ENCODE results near the gene SGMS2. TPM values are rescaled to one million over a fixed set of nuclear protein-coding genes. Genes with fewer than 3 reads are reported as not detected.

Gene SGMS2
- total and polyA plus RNA-seq, 4 donors: 10.0 to 124 (median 46.4) TPM

- Histone ChIP-seq H3K4me1 (ENCODE audit: control insufficient read depth in 5 of 5, insufficient read depth in 5 of 5, low read length in 5 of 5) (peaks cover 0 to 3% (median 0%) of the 10 kb centered on the region in 5 donors), H3K9me3 (ENCODE audit: control insufficient read depth in 4 of 4, insufficient read depth in 3 of 4, low read length in 3 of 4) (no peaks in the 10 kb centered on the region), H3K36me3 (ENCODE audit: control insufficient read depth in 4 of 4, insufficient read depth in 4 of 4, low read length in 4 of 4) (peaks cover 0 to 27% (median 2%) of the 10 kb centered on the region in 4 donors), H3K27me3 (ENCODE audit: control insufficient read depth in 3 of 3, insufficient read depth in 3 of 3, low read length in 2 of 3) (no peaks in the 10 kb centered on the region), H3K27ac (ENCODE audit: low read depth in 1 of 2, low read length in 1 of 2) (no peak overlapping the region), H3K9ac (ENCODE audit: insufficient read depth in 1 of 2, low read length in 2 of 2) (no peak overlapping the region), H3K4me3 (no peak overlapping the region)
- no peak for DNase-seq
- ATAC-seq (ENCODE audit: insufficient read depth, low FRiP score): no peak
- WGBS, 2 donors: 96 to 98% methylated on average over 4 of the region's 4 CpGs
- TF ChIP-seq CTCF (IDR thresholded peaks at IDR 0.05; ENCODE audit: control extremely low read depth, extremely low read depth): no peak
Measured at GRCh38 chr4:107906458-107907100, 81.8 kb downstream of the SGMS2 start.

- 92 to 94% methylated on average over 7 of the region's 7 CpGs for WGBS, 2 donors
- Histone ChIP-seq H3K36me3 (ENCODE audit: control insufficient read depth in 4 of 4, insufficient read depth in 4 of 4, low read length in 4 of 4) (peaks cover 0 to 23% (median 2%) of the 10 kb centered on the region in 4 donors), H3K27me3 (ENCODE audit: control insufficient read depth in 3 of 3, insufficient read depth in 3 of 3, low read length in 2 of 3) (no peaks in the 10 kb centered on the region), H3K9ac (ENCODE audit: insufficient read depth in 1 of 2, low read length in 2 of 2) (no peak overlapping the region), H3K9me3 (ENCODE audit: control insufficient read depth in 4 of 4, insufficient read depth in 3 of 4, low read length in 3 of 4) (no peaks in the 10 kb centered on the region), H3K4me3 (no peak overlapping the region), H3K4me1 (ENCODE audit: control insufficient read depth in 5 of 5, insufficient read depth in 5 of 5, low read length in 5 of 5) (peaks cover 0 to under 1% (median 0%) of the 10 kb centered on the region in 5 donors), H3K27ac (ENCODE audit: low read depth in 1 of 2, low read length in 1 of 2) (no peak overlapping the region)
- DNase-seq (no peak), ATAC-seq (ENCODE audit: insufficient read depth, low FRiP score) (no peak)
- no peak for TF ChIP-seq CTCF (IDR thresholded peaks at IDR 0.05; ENCODE audit: control extremely low read depth, extremely low read depth)
Measured at GRCh38 chr4:107908377-107908776, 83.6 kb downstream of the SGMS2 start.

GRCh38 chr4:107913283-107913899 lies 88.7 kb downstream of the SGMS2 start:
- DNase-seq (peak in 2 of 3 donors; percentile 81 to 85), ATAC-seq (ENCODE audit: insufficient read depth, low FRiP score) (peak; percentile 83)
- no peaks in the 10 kb centered on the region for H3K27me3 ChIP-seq (ENCODE audit: control insufficient read depth in 3 of 3, insufficient read depth in 3 of 3, low read length in 2 of 3)
- 18 to 30% methylated on average over 2 of the region's 2 CpGs for WGBS, 2 donors
- H3K9me3 ChIP-seq (ENCODE audit: control insufficient read depth in 4 of 4, insufficient read depth in 3 of 4, low read length in 3 of 4): no peaks in the 10 kb centered on the region
- peak overlapping the region in 1 of 2 donors; percentile 2 for H3K9ac ChIP-seq (ENCODE audit: insufficient read depth in 1 of 2, low read length in 2 of 2)
- H3K27ac ChIP-seq (ENCODE audit: low read depth in 1 of 2, low read length in 1 of 2): no peak overlapping the region
- peak; percentile 74 for TF ChIP-seq CTCF (IDR thresholded peaks at IDR 0.05; ENCODE audit: control extremely low read depth, extremely low read depth)
- peaks cover 0 to 23% (median 2%) of the 10 kb centered on the region in 4 donors for H3K36me3 ChIP-seq (ENCODE audit: control insufficient read depth in 4 of 4, insufficient read depth in 4 of 4, low read length in 4 of 4)
- no peak overlapping the region for H3K4me3 ChIP-seq
- H3K4me1 ChIP-seq (ENCODE audit: control insufficient read depth in 5 of 5, insufficient read depth in 5 of 5, low read length in 5 of 5): no peaks in the 10 kb centered on the region

Measured in lung (tissue), 12 donors.